NCI-H1436 treated with DMSO at 0.1 percent for 48 hours (cell line): Measurements from ENCODE around the gene ANKDD1B.
"Not testable (repeated sequence)": the region's sequence is repeated elsewhere in the genome, so short reads cannot be mapped to it uniquely, and the experiment has no call there.

ENCODE experiments used
- DNase-seq: peaks from one replicate; lab custom pipeline; 2025; lab: John Stamatoyannopoulos, UW

The ANKDD1B gene

DNA sequence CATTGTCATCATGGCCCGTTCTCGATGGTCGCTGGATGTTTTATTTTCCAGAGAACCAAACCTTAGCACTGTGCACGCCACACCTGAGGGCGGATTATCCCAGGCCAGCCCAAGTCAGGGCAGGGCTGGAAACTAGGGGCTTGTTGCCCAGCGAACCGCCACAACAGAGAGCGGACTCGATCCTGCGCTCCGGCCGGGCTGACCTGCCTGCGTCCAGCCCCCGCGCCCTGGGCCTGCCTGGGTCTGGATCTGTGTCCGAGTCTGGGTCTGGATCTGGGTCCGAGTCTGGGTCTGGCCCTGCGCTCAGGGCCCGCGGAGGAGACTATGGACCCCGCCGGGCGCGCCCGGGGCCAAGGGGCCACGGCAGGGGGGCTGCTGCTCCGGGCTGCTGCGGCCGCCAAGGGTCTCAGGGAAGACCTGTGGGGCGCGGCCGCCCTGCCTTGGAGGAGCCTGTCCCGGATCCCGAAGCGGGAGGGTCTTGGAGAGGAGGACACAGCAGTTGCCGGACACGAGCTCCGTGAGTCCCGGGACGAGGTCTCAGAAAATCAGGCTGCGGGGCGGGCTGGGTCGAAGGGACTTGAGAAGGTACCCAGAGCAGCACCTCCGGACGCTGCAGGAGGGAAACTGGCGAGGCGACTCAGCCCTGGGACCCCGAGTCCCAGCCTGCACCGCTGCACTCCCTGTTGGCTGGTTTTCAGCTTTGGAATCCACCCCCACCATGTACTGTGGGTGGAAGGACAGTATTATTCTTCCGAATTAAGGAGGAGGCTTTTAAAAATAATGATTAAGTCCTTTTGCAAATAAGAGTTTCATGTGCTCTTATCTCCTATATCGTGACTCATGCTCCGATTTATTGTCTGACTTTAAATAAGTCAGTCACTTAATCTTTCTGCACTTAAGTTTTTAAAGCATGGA lies at the start of gene ANKDD1B:
Gene ANKDD1B, plus strand, starts transcription at position 143 of the 915 bp plus-strand sequence. Its CDS starts 182 bp downstream, at position 325.
- no peak for DNase-seq

GRCh38 chr5:75565991-75566709 lies 45.1 kb upstream of the ANKDD1B start:
- DNase-seq, result not testable (repeated sequence)

DNA sequence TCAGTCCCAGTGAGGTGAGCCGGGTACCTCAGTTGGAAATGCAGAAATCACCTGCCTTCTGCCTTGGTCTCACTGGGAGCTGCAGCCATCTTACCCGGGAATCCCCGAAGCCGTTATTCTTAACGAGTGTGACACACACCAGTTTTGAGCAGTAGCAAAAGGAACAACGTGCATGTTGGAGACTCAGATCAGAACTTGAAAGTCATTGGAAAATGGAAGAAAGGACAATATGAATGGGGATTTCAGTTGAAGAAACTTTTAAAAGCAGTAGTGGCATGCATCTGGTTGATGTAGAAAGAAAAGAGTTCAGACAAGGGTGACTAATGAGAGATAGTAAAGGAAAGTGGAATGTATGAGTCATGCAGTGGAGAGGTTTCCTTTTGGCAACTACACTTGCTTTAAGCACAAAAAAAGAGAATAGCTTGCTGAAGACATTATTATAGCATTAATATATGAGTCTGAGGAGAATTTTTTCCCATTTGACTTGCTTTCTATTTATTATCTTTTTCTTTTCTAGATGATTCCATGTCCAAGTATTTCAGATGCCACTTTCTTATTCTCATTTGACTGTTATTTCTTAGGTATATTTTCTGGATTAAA lies 44.4 kb upstream of the ANKDD1B start:
- DNase-seq, result no peak

DNA sequence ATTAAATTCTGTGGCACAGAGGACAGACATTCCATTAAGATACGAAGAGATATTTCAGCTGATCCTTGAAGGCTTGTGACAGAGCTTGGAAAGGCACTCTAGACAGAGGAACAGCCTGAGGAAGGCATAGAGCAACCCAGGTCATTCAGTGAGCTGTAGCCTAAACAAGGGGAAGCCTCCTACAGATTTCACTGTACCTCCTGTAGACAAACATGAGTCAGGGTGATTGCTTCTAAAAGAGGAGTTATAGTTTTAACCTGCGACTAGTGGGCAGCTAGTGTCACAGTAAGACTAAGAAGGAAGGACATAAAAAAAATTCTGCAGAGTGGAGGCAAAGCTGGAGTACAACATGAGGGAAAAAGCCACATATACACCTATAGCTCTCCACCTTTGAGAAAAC lies 43.5 kb upstream of the ANKDD1B start:
- no peak for DNase-seq

DNA sequence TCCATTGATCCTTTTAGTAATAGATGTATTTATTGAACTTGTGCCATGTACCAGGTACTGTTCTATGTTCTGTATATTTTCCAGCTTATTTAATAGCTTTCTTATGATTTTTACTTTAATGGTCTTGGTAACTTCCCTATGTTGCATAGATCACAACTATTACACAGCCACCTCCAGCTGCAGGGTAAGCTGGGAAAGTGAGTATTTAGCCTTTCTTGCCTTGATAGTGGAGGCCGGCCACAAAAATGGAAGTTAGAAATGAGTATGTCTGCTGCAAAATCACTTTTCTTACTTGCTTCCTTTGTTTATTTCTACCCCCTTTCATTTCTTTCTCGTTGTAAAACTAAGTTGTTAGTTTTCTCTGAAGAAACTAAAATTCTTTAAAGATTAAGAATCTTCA lies 43.1 kb upstream of the ANKDD1B start:
- DNase-seq, result no peak

DNA sequence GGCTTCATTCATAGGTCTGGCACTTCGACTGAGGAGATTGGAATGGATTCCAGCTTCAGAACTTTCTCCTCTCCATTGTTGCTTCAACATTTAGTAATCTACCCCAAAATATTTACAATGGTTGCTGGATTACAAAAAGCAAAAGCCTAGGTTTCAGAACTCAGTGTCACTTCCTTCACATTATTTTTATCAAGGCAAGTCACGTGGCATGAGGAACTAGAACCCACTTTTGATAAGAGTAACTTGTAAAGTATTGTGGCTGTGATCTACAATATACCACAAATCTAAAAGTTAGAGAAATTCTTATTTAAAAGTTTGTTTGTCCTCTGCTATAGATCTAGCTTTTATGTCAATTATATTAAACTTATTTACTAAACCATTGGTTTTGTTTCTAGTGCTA lies 39.7 kb upstream of the ANKDD1B start:
- DNase-seq, result no peak

DNA sequence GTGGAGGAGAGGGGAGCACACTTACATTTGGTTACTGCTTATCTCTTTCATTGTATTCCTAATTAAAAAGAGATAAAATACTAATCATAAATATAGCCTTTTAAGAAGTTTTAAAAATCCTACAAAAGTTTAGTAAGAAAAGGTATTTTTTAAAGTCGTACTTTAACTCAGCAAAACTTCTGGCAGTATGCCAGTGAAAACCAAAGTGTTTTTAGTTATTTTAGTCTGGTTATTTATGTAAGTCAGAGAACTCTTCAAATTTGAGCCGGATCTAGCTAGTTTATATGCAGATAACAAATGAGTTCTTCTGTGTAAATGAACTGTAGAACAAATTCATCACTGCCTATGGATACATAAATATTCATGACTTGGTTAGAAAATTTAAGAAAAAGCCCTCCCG lies 36.5 kb upstream of the ANKDD1B start:
- DNase-seq, result no peak

- DNase-seq, result not testable (repeated sequence)
These were observed 33.0 kb upstream of the ANKDD1B start for GRCh38 chr5:75578280-75578679.

GRCh38 chr5:75584641-75585040 lies 26.6 kb upstream of the ANKDD1B start:
- no peak for DNase-seq

DNA sequence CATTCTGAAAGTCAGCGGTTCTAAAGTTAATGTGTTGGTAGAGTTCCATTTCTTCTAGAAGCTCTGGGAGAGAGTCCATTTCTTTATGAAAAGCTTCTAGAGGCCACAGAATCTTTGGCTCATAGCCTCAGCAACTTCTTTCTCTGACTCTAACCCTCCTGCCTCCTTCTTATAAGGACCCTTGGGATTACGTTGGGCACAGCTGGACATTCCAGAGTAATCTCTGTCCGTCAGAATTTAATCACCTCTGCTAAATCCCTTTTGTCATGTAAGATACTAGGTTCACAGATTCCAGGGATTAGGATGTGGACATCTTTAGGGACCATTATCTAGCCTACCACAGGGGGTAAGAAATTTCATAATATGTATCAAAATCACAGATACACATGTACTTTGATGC lies 22.6 kb upstream of the ANKDD1B start:
- no peak for DNase-seq

- DNase-seq, result no peak
These were observed 10.7 kb upstream of the ANKDD1B start for GRCh38 chr5:75600535-75600934.

- no peak for DNase-seq
These were observed 9.7 kb upstream of the ANKDD1B start for GRCh38 chr5:75601567-75601966.

DNA sequence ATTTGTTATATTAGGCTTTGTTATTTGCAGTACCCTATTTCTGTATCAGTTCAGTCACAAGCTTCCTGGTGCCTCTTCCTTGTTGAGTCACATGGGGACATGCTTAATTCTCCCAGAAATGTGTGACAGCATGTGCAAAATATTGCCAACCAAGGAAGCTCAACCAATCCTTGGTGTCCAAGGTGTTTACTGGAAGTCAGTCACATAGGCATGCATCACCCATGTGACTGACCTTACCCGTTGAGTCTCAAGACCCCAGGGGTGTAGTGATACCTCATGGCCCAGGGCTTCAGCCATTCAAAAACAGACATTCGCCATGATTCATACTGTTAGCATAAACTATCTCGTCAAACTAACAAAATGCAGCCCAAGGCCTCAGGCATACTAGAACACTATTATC lies 9.3 kb upstream of the ANKDD1B start:
- no peak for DNase-seq

GRCh38 chr5:75603371-75603770 lies 7.9 kb upstream of the ANKDD1B start:
- DNase-seq, result no peak

GRCh38 chr5:75603821-75604220 lies 7.4 kb upstream of the ANKDD1B start:
- no peak for DNase-seq

- DNase-seq, result not testable (repeated sequence)
These were observed 3.9 kb upstream of the ANKDD1B start for GRCh38 chr5:75607341-75607740.

GRCh38 chr5:75608870-75609269 lies 2.4 kb upstream of the ANKDD1B start:
- DNase-seq, result no peak

- no peak for DNase-seq
These were observed 1.1 kb upstream of the ANKDD1B start for GRCh38 chr5:75610201-75610600.

DNA sequence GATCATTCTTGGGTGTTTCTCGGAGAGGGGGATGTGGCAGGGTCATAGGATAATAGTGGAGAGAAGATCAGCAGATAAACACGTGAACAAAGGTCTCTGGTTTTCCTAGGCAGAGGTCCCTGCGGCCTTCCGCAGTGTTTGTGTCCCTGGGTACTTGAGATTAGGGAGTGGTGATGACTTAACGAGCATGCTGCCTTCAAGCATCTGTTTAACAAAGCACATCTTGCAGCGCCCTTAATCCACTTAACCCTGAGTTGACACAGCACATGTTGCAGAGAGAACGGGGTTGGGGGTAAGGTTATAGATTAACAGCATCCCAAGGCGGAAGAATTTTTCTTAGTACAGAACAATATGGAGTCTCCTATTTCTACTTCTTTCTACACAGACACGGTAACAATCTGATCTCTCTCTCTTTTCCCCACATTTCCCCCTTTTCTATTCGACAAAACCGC lies 368 bp upstream of the ANKDD1B start:
- DNase-seq, result not testable (repeated sequence)

- no peak for DNase-seq
These were observed 945 bp downstream of the ANKDD1B start for GRCh38 chr5:75612226-75612569.

DNA sequence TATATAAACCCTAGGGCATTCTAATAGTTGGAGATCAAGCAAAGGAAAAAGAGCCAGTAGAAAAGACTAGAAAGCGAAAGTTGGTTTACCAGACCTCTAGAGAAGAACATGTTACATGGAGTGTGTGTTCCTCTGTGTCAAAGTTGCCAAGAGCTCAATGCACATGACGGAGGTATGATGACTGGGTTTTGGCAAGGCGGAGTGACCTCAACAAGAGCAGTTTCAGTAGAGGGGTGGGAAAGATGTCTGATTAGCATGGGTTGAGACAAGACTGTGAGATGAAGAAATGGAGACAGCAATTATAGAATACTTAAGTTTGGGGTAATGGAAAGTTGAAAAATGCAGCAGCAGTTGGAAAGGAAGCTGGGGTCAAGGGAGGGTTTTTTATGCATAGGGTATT lies 1.6 kb downstream of the ANKDD1B start:
- no peak for DNase-seq

GRCh38 chr5:75614176-75614575 lies 2.9 kb downstream of the ANKDD1B start:
- no peak for DNase-seq

GRCh38 chr5:75616371-75616881 lies 5.2 kb downstream of the ANKDD1B start:
- no peak for DNase-seq
